Calu3 (cell line): ENCODE results near the gene PROKR2. TPM values are rescaled to one million over a fixed set of nuclear protein-coding genes. Genes with fewer than 3 reads are reported as not detected.

Source experiments
- BruUV-seq: library from RNA; stranded (reverse); fragments of 400-500 nt; replicated peaks from 2 replicates; lab custom pipeline; 2021; lab: Mats Ljungman, UMichigan
- CTCF ChIA-PET: fragments of 300-600 bp; sonication (Branson Sonifier 250); formaldehyde crosslinking; loops from one replicate; lab custom pipeline; 2022; ENCODE audit warnings: antibody characterized with exemption; lab: Charles Lee
- DNase-seq: peaks from one replicate; pipeline ENCODE4 v3.0.0; 2022
- H3K27ac Mint-ChIP-seq: one replicate; pipeline ENCODE4 v1.8.0; 2022; ENCODE audit warnings: mixed read lengths; ENCODE audit not compliant: unreplicated experiment
- H3K27me3 Mint-ChIP-seq: one replicate; pipeline ENCODE4 v1.8.0; 2022; ENCODE audit warnings: mixed read lengths; ENCODE audit not compliant: unreplicated experiment
- H3K36me3 Mint-ChIP-seq: one replicate; pipeline ENCODE4 v1.8.0; 2022; ENCODE audit warnings: mild to moderate bottlenecking, moderate library complexity, mixed read lengths; ENCODE audit not compliant: insufficient read depth, unreplicated experiment
- H3K4me1 Mint-ChIP-seq: one replicate; pipeline ENCODE4 v1.8.0; 2022; ENCODE audit warnings: mild to moderate bottlenecking, low read depth, mixed read lengths; ENCODE audit not compliant: unreplicated experiment
- H3K4me3 Mint-ChIP-seq: one replicate; pipeline ENCODE4 v1.8.0; 2022; ENCODE audit warnings: mild to moderate bottlenecking, low read depth, moderate library complexity, mixed read lengths; ENCODE audit not compliant: unreplicated experiment
- H3K9me3 Mint-ChIP-seq: one replicate; pipeline ENCODE4 v1.8.0; 2022; ENCODE audit warnings: low read depth, mixed read lengths; ENCODE audit not compliant: unreplicated experiment
- CTCF ChIP-seq: fragments of 200-600 bp; IDR thresholded peaks from one replicate; pipeline ENCODE4 v1.8.0; 2022; ENCODE audit warnings: antibody characterized with exemption; ENCODE audit not compliant: unreplicated experiment
- intact Hi-C: fragments of 100-400 bp; cut with micrococcal nuclease; formaldehyde crosslinking; loops from one replicate; pipeline ENCODE4 v1.10.0; 2022; ENCODE audit not compliant: unreplicated experiment
- total RNA-seq: library from RNA; stranded (reverse); gene quantifications from 2 replicates; pipeline ENCODE4 v1.2.3, GENCODE V29; 2022

Gene PROKR2
- total RNA-seq, 1 experiment from 2014 or later, result not detected

GRCh38 chr20:5270603-5271002 lies 46.2 kb downstream of the PROKR2 start:
- no peaks in the 10 kb centered on the region for H3K9me3 Mint-ChIP-seq
- CTCF ChIA-PET, result no interaction called here
- DNase-seq, result no peak
- no peak overlapping the region for H3K4me3 Mint-ChIP-seq
- H3K27me3 Mint-ChIP-seq, result peaks cover 59% of the 10 kb centered on the region
- no peaks in the 10 kb centered on the region for H3K36me3 Mint-ChIP-seq
- H3K27ac Mint-ChIP-seq, result no peak overlapping the region
- BruUV-seq, result no TSS peak
- intact Hi-C loops, result no loop called here
- TF ChIP-seq CTCF, result no peak
- peaks cover 7% of the 10 kb centered on the region for H3K4me1 Mint-ChIP-seq

GRCh38 chr20:5268449-5268848 lies 48.3 kb downstream of the PROKR2 start:
- H3K27me3 Mint-ChIP-seq, result peaks cover 59% of the 10 kb centered on the region
- no peak for DNase-seq
- no peak overlapping the region for H3K27ac Mint-ChIP-seq
- no peak for TF ChIP-seq CTCF
- intact Hi-C loops, result no loop called here
- no peaks in the 10 kb centered on the region for H3K36me3 Mint-ChIP-seq
- CTCF ChIA-PET, result interaction anchor here (0.6 to 1.2 kb wide), 3 partner anchors 35 to 181 kb away, joined by 3 to 4 read pairs (median 3); no protein-coding TSS in a partner anchor
- no peak overlapping the region for H3K4me3 Mint-ChIP-seq
- H3K9me3 Mint-ChIP-seq, result no peaks in the 10 kb centered on the region
- no TSS peak for BruUV-seq
- H3K4me1 Mint-ChIP-seq, result peaks cover 7% of the 10 kb centered on the region

GRCh38 chr20:5267092-5267491 lies 49.7 kb downstream of the PROKR2 start:
- no peaks in the 10 kb centered on the region for H3K9me3 Mint-ChIP-seq

More at GRCh38 chr20:5267092-5267491, 49.7 kb downstream of the PROKR2 start:
- Mint-ChIP-seq H3K27me3 (peaks cover 47% of the 10 kb centered on the region), H3K36me3 (no peaks in the 10 kb centered on the region), H3K27ac (no peak overlapping the region), H3K4me3 (no peak overlapping the region), H3K4me1 (peaks cover 7% of the 10 kb centered on the region)
- no peak for TF ChIP-seq CTCF
- DNase-seq, result no peak
- intact Hi-C loops, result no loop called here
- CTCF ChIA-PET, result no interaction called here
- BruUV-seq, result no TSS peak

Other genes with a start within 250 kb of the PROKR2 start
- 60.0 and 67.6 TPM in 2 replicates for gene TMEM230, start 203.9 kb downstream of the PROKR2 start, total RNA-seq
- gene PCNA, start 197.0 kb downstream of the PROKR2 start, total RNA-seq, result 102 and 116 TPM in 2 replicates
- 21.5 and 25.7 TPM in 2 replicates for gene CDS2, start 189.9 kb downstream of the PROKR2 start, total RNA-seq